HEK293 (cell line): ENCODE measurements around the gene GATA3.

Experiments
- CTCF ChIA-PET: fragments of 350-600 bp; formaldehyde crosslinking; extraction: SDS; loops from one replicate; lab custom pipeline; 2021; ENCODE audit warnings: antibody characterized with exemption; lab: Yijun Ruan, JAX
- POLR2A ChIA-PET: fragments of 300-600 bp; formaldehyde crosslinking; extraction: SDS; loops from one replicate; lab custom pipeline; 2020; ENCODE audit warnings: antibody characterized with exemption, inconsistent platforms; lab: Yijun Ruan, JAX
- H3K27ac ChIP-seq: fragments of 200-500 bp; sonication (Bioruptor generic); 2 replicates; pipeline ENCODE4 v1.5.1; 2014; ENCODE audit warnings: low read depth, low read length, control low read depth, inconsistent platforms; ENCODE audit errors: extremely low read depth
- H3K36me3 ChIP-seq, 2 experiments: fragments of 200-500 bp in 1 of 2; sonication (Bioruptor generic) in 1 of 2; 1 replicate in 1 of 2; 2 replicates in 1 of 2; pipeline ENCODE4 v1.5.1; 2014 to 2017; ENCODE audit warnings: inconsistent platforms in 2 of 2, low read length in 2 of 2; ENCODE audit not compliant: control insufficient read depth in 2 of 2, insufficient read depth in 1 of 2
- H3K4me1 ChIP-seq: fragments of 200-500 bp; sonication (Bioruptor generic); 2 replicates; pipeline ENCODE4 v1.5.1; 2014; ENCODE audit warnings: mild to moderate bottlenecking, low read length, inconsistent platforms; ENCODE audit not compliant: control insufficient read depth, insufficient read depth
- H3K4me3 ChIP-seq: 2 replicates; pipeline ENCODE4 v1.5.1; 2011; ENCODE audit warnings: low read depth, mild to moderate bottlenecking, control low read depth, low read length, moderate library complexity
- H3K9me3 ChIP-seq: fragments of 200-500 bp; sonication (Bioruptor generic); 2 replicates; pipeline ENCODE4 v1.5.1; 2014; ENCODE audit warnings: low read depth, low read length, inconsistent platforms; ENCODE audit not compliant: control insufficient read depth, insufficient read depth
- GFI1B ChIP-seq: fragments of 450-650 bp; formaldehyde crosslinking; IDR thresholded peaks from 2 replicates; pipeline ENCODE4 v1.5.1; 2016; ENCODE audit warnings: missing biosample characterization, missing genetic modification characterization
- HOXC10 ChIP-seq: sonication (generic); formaldehyde crosslinking; IDR thresholded peaks from 2 replicates; pipeline ENCODE4 v1.8.1; 2023; ENCODE audit warnings: mild to moderate bottlenecking, missing genetic modification reagents
- KLF10 ChIP-seq: fragments of 450-650 bp; IDR thresholded peaks from 2 replicates; pipeline ENCODE4 v1.5.1; 2018; ENCODE audit warnings: missing biosample characterization, mild to moderate bottlenecking, missing genetic modification characterization
- KLF7 ChIP-seq: fragments of 450-650 bp; formaldehyde crosslinking; IDR thresholded peaks from 2 replicates; pipeline ENCODE4 v1.5.1; 2016; ENCODE audit warnings: missing biosample characterization, missing genetic modification characterization, borderline replicate concordance
- RBAK ChIP-seq: fragments of 450-650 bp; formaldehyde crosslinking; IDR thresholded peaks from 2 replicates; pipeline ENCODE4 v1.5.1; 2016; ENCODE audit warnings: missing biosample characterization, missing genetic modification characterization
- SCRT1 ChIP-seq: fragments of 450-650 bp; formaldehyde crosslinking; IDR thresholded peaks from 2 replicates; pipeline ENCODE4 v1.5.1; 2016; ENCODE audit warnings: missing biosample characterization, missing genetic modification characterization, borderline replicate concordance
- TCF7L2 ChIP-seq: IDR thresholded peaks from 2 replicates; pipeline ENCODE4 v1.6.1; 2011; ENCODE audit warnings: low read depth, mild to moderate bottlenecking, inconsistent platforms, low read length, moderate library complexity, borderline replicate concordance
- ZBTB21 ChIP-seq: fragments of 450-650 bp; formaldehyde crosslinking; IDR thresholded peaks from 2 replicates; pipeline ENCODE4 v1.5.1; 2017; ENCODE audit warnings: missing biosample characterization, missing genetic modification characterization
- ZBTB26 ChIP-seq: fragments of 450-650 bp; formaldehyde crosslinking; optimal IDR thresholded peaks from 2 replicates; pipeline ENCODE3; 2016; ENCODE audit warnings: missing biosample characterization, mild to moderate bottlenecking, missing genetic modification characterization
- ZNF10 ChIP-seq: fragments of 450-650 bp; formaldehyde crosslinking; IDR thresholded peaks from 2 replicates; pipeline ENCODE4 v1.5.1; 2017; ENCODE audit warnings: missing biosample characterization, missing genetic modification characterization
- ZNF112 ChIP-seq: fragments of 450-650 bp; formaldehyde crosslinking; IDR thresholded peaks from 2 replicates; pipeline ENCODE4 v1.5.0; 2017; ENCODE audit warnings: missing biosample characterization, missing genetic modification characterization
- ZNF148 ChIP-seq: fragments of 450-650 bp; formaldehyde crosslinking; IDR thresholded peaks from 2 replicates; pipeline ENCODE4 v1.5.0; 2017; ENCODE audit warnings: missing biosample characterization, missing genetic modification characterization, borderline replicate concordance
- ZNF155 ChIP-seq: fragments of 450-650 bp; formaldehyde crosslinking; IDR thresholded peaks from 2 replicates; pipeline ENCODE4 v1.5.1; 2016; ENCODE audit warnings: missing biosample characterization, missing genetic modification characterization
- ZNF175 ChIP-seq: fragments of 450-650 bp; formaldehyde crosslinking; IDR thresholded peaks from 2 replicates; pipeline ENCODE4 v1.5.1; 2016; ENCODE audit warnings: missing biosample characterization, missing genetic modification characterization
- ZNF214 ChIP-seq: fragments of 450-650 bp; formaldehyde crosslinking; IDR thresholded peaks from 2 replicates; pipeline ENCODE4 v1.5.1; 2017; ENCODE audit warnings: missing biosample characterization, mild to moderate bottlenecking, missing genetic modification characterization, borderline replicate concordance
- ZNF341 ChIP-seq: fragments of 450-650 bp; formaldehyde crosslinking; IDR thresholded peaks from 2 replicates; pipeline ENCODE4; 2016; ENCODE audit warnings: low read depth, missing biosample characterization, missing genetic modification characterization
- ZNF677 ChIP-seq: fragments of 450-650 bp; IDR thresholded peaks from 2 replicates; pipeline ENCODE4 v1.5.0; 2018; ENCODE audit warnings: missing biosample characterization, mild to moderate bottlenecking, missing genetic modification characterization, moderate library complexity
- ZNF692 ChIP-seq: fragments of 450-650 bp; formaldehyde crosslinking; IDR thresholded peaks from 2 replicates; pipeline ENCODE4 v1.5.1; 2016; ENCODE audit warnings: missing biosample characterization, missing genetic modification characterization
- ZNF777 ChIP-seq: fragments of 450-650 bp; formaldehyde crosslinking; IDR thresholded peaks from 2 replicates; pipeline ENCODE4 v1.5.1; 2017; ENCODE audit warnings: missing biosample characterization, missing genetic modification characterization, borderline replicate concordance
- TF ChIP-seq, protein P1 (sequence below): fragments of 450-650 bp; formaldehyde crosslinking; IDR thresholded peaks from 2 replicates; pipeline ENCODE4 v1.5.1; 2016; ENCODE audit warnings: missing biosample characterization, missing genetic modification characterization
- TF ChIP-seq, protein P2 (sequence below): fragments of 450-650 bp; formaldehyde crosslinking; IDR thresholded peaks from 2 replicates; pipeline ENCODE4 v1.5.1; 2016; ENCODE audit warnings: missing biosample characterization, missing genetic modification characterization
- TF ChIP-seq, protein P3 (sequence below): fragments of 450-650 bp; formaldehyde crosslinking; IDR thresholded peaks from 2 replicates; pipeline ENCODE4 v1.5.1; 2016; ENCODE audit warnings: missing biosample characterization, missing genetic modification characterization

GATA3 gene

DNA sequence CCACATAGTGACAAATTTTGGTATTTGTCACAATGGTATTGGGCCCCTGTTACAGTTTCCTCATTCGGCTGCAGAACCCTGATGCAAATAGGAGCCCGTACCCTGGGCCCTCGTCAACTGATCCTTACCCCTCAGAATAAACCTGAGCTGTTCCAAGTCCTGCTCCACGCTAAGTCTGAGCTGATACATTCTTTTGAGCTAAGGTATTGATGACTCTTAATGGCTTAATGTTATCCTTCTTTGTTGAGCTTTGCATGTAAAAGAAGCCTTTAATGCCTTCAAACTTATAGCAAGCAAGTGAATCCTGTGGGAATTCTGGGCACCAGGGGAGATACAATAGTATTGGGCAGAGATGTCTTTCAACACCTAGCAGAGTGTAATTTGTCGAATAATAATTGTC is 31.8 kb downstream of the GATA3 start:
- CTCF ChIA-PET: no interaction called here
- no peaks in the 10 kb centered on the region for H3K9me3 ChIP-seq
- H3K36me3 ChIP-seq: no peaks in the 10 kb centered on the region
- POLR2A ChIA-PET: no interaction called here
- H3K4me1 ChIP-seq: no peaks in the 10 kb centered on the region
- no peak overlapping the region for H3K27ac ChIP-seq
- TF ChIP-seq, protein P1, sequence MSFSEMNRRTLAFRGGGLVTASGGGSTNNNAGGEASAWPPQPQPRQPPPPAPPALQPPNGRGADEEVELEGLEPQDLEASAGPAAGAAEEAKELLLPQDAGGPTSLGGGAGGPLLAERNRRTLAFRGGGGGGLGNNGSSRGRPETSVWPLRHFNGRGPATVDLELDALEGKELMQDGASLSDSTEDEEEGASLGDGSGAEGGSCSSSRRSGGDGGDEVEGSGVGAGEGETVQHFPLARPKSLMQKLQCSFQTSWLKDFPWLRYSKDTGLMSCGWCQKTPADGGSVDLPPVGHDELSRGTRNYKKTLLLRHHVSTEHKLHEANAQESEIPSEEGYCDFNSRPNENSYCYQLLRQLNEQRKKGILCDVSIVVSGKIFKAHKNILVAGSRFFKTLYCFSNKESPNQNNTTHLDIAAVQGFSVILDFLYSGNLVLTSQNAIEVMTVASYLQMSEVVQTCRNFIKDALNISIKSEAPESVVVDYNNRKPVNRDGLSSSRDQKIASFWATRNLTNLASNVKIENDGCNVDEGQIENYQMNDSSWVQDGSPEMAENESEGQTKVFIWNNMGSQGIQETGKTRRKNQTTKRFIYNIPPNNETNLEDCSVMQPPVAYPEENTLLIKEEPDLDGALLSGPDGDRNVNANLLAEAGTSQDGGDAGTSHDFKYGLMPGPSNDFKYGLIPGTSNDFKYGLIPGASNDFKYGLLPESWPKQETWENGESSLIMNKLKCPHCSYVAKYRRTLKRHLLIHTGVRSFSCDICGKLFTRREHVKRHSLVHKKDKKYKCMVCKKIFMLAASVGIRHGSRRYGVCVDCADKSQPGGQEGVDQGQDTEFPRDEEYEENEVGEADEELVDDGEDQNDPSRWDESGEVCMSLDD (tag by site-specific recombination): no peak
- TF ChIP-seq ZNF692 (tag by site-specific recombination): no peak
- no peak for TF ChIP-seq KLF7 (tag by site-specific recombination)
- TF ChIP-seq SCRT1: no peak
- no peak for TF ChIP-seq KLF10 (tag by site-specific recombination)
- TF ChIP-seq RBAK: no peak
- no peak for TF ChIP-seq ZNF112
- no peak for TF ChIP-seq ZNF677 (tag by site-specific recombination)
- no peak for TF ChIP-seq ZNF155 (tag by site-specific recombination)
- H3K4me3 ChIP-seq: no peak overlapping the region

DNA sequence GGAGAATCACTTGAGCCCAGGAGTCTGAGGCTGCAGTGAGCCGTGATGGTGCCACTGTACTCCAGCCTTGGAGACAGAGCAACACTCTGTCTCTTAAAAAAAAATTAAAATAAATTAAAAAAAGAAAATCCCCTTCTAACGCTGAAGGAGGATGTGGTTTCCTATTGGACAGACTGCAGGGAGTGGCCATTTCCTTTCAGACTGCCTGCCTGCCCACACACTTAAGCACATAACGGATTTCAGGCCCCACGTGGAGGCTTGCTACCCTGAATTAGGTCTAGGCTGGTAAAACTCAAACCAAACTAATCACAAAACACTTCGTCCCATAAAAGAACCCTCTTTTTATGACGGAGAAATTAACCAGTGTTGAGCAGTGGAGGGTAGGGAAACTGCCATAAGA is 34.0 kb downstream of the GATA3 start:
- ChIA-PET CTCF (no interaction called here), POLR2A (no interaction called here)
- TF ChIP-seq ZNF155 (tag by site-specific recombination) (no peak), ZNF148 (no peak), ZNF10 (tag by site-specific recombination) (no peak), TCF7L2 (no peak), GFI1B (tag by site-specific recombination) (no peak), ZNF777 (tag by site-specific recombination) (no peak), ZNF341 (tag by site-specific recombination) (no peak)
- H3K36me3 ChIP-seq: no peaks in the 10 kb centered on the region
- H3K27ac ChIP-seq: no peak overlapping the region
- no peak overlapping the region for H3K4me3 ChIP-seq
- no peaks in the 10 kb centered on the region for H3K9me3 ChIP-seq
- H3K4me1 ChIP-seq: no peaks in the 10 kb centered on the region

GRCh38 chr10:8092428-8092827 is 37.9 kb downstream of the GATA3 start:
- ChIA-PET CTCF (no interaction called here), POLR2A (no interaction called here)
- H3K4me1 ChIP-seq: no peaks in the 10 kb centered on the region
- H3K4me3 ChIP-seq: no peak overlapping the region
- H3K9me3 ChIP-seq: no peaks in the 10 kb centered on the region
- H3K27ac ChIP-seq: no peak overlapping the region
- H3K36me3 ChIP-seq: no peaks in the 10 kb centered on the region
- TF ChIP-seq ZNF155 (tag by site-specific recombination): no peak
- no peak for TF ChIP-seq ZNF214 (tag by site-specific recombination)
- TF ChIP-seq ZNF341 (tag by site-specific recombination): no peak
- no peak for TF ChIP-seq ZBTB26 (tag by site-specific recombination)
- no peak for TF ChIP-seq ZNF175 (tag by site-specific recombination)
- TF ChIP-seq, protein P2, sequence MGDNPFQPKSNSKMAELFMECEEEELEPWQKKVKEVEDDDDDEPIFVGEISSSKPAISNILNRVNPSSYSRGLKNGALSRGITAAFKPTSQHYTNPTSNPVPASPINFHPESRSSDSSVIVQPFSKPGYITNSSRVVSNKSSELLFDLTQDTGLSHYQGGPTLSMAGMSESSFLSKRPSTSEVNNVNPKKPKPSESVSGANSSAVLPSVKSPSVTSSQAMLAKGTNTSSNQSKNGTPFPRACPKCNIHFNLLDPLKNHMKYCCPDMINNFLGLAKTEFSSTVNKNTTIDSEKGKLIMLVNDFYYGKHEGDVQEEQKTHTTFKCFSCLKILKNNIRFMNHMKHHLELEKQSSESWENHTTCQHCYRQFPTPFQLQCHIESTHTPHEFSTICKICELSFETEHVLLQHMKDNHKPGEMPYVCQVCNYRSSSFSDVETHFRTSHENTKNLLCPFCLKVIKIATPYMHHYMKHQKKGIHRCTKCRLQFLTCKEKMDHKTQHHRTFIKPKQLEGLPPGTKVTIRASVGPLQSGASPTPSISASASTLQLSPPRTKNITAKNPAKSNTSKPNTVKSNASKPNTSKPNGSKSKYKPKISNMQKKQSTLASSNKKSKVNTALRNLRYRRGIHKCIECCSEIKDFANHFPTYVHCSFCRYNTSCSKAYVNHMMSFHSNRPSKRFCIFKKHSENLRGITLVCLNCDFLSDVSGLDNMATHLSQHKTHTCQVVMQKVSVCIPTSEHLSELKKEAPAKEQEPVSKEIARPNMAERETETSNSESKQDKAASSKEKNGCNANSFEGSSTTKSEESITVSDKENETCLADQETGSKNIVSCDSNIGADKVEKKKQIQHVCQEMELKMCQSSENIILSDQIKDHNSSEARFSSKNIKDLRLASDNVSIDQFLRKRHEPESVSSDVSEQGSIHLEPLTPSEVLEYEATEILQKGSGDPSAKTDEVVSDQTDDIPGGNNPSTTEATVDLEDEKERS: no peak
- TF ChIP-seq RBAK: no peak
- TF ChIP-seq, protein P3, sequence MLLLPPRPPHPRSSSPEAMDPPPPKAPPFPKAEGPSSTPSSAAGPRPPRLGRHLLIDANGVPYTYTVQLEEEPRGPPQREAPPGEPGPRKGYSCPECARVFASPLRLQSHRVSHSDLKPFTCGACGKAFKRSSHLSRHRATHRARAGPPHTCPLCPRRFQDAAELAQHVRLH: no peak
- no peak for TF ChIP-seq HOXC10
- no peak for TF ChIP-seq ZBTB21
